H1 (cell line): ENCODE data around the gene TRAIP.

ENCODE experiments used
- CBX5 ChIP-seq: fragments of 300-800, 300-1000 bp; sonication (generic); IDR thresholded peaks from 2 replicates; pipeline ENCODE4 v1.7.1; 2016; ENCODE audit warnings: antibody characterized with exemption, low read length, low read depth
- CHD2 ChIP-seq: IDR thresholded peaks from 2 replicates; pipeline ENCODE4 v1.6.1; 2012; ENCODE audit warnings: low read length, improper control_type of control experiment
- CTCF ChIP-seq, 3 experiments: IDR thresholded peaks; 1 replicate in 2 of 3; 2 replicates in 1 of 3; pipeline versions ENCODE4 v1.5.1 to v1.6.1; 2011; ENCODE audit warnings: low read length in 3 of 3, mild to moderate bottlenecking in 3 of 3, inconsistent platforms in 2 of 3, low read depth in 1 of 3, moderate library complexity in 1 of 3; ENCODE audit not compliant: insufficient read depth in 1 of 3; ENCODE audit errors: control extremely low read depth in 1 of 3
- EP300 ChIP-seq, 2 experiments: IDR thresholded peaks; 1 replicate in 1 of 2; 2 replicates in 1 of 2; pipeline ENCODE4 v1.6.1; 2011 to 2012; ENCODE audit warnings: low read depth in 2 of 2, low read length in 2 of 2, mild to moderate bottlenecking in 2 of 2, borderline replicate concordance in 1 of 2, inconsistent platforms in 1 of 2, moderate library complexity in 1 of 2
- KDM5A ChIP-seq: fragments of 200-600 bp; IDR thresholded peaks from 2 replicates; pipeline ENCODE4 v1.7.1; 2012; ENCODE audit warnings: mild to moderate bottlenecking, low read length, inconsistent platforms, mixed read lengths
- MAX ChIP-seq: IDR thresholded peaks from 2 replicates; pipeline ENCODE4 v1.6.1; 2012; ENCODE audit warnings: inconsistent platforms
- POLR2A ChIP-seq, 2 experiments: IDR thresholded peaks; 1 replicate in 1 of 2; 2 replicates in 1 of 2; pipeline ENCODE4 v1.6.1; 2011; ENCODE audit warnings: low read depth in 2 of 2, low read length in 2 of 2, mild to moderate bottlenecking in 2 of 2; ENCODE audit errors: control extremely low read depth in 1 of 2
- POLR2AphosphoS5 ChIP-seq: IDR thresholded peaks from 2 replicates; pipeline ENCODE4 v1.6.1; 2011; ENCODE audit warnings: low read depth, low read length
- RFX5 ChIP-seq: IDR thresholded peaks from 2 replicates; pipeline ENCODE4 v1.6.1; 2011; ENCODE audit warnings: low read depth, low read length, improper control_type of control experiment, borderline replicate concordance
- SIN3A ChIP-seq, 2 experiments: IDR thresholded peaks in 1 of 2; conservative IDR thresholded peaks in 1 of 2; 2 replicates each; pipeline ENCODE4 v1.6.1; 2011 to 2012; ENCODE audit warnings: low read length in 2 of 2, improper control_type of control experiment in 1 of 2, low read depth in 1 of 2, mild to moderate bottlenecking in 1 of 2
- SP2 ChIP-seq: IDR thresholded peaks from 2 replicates; pipeline ENCODE4 v1.6.1; 2012; ENCODE audit warnings: mild to moderate bottlenecking, low read length, inconsistent platforms
- TBP ChIP-seq: IDR thresholded peaks from 2 replicates; pipeline ENCODE4 v1.6.1; 2011; ENCODE audit warnings: low read depth, low read length, improper control_type of control experiment
- TCF12 ChIP-seq: IDR thresholded peaks from 2 replicates; pipeline ENCODE4 v1.6.1; 2011; ENCODE audit warnings: low read depth, mild to moderate bottlenecking, low read length
- ZNF274 ChIP-seq: IDR thresholded peaks from 2 replicates; pipeline ENCODE4 v1.7.0; 2012; ENCODE audit warnings: low read length, borderline replicate concordance; ENCODE audit errors: extremely low read depth

DNA sequence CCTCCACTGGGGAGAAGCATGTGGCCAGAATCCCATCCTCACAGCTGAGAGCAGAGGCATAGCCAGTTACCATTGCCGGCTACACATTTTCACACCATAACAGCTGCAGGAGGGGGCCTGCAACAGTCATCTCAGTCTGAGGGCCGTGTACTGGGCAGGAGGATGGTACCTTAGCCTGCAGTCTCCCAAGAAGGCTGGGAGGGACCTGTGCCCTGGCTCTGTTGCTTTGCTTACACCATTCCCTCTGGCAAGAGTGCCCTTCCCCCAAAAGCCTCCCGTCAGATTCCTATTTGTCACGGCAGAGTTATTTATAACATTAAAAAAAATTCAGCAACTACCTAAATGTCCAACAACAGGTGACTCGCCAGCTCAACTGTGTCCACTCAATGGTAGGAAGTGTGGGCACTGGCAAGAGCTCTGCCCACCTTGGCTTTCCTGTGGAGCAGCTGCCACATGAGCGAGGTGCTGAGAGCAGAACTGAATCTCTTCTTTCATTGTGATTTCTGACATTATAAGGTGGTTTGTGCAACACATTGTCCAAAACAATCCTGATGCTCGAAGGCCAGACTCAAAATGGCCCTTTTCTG lies 8.9 kb upstream of the TRAIP start:
- no peak for TF ChIP-seq EP300 (IDR thresholded peaks at IDR 0.05; ENCODE audit: borderline replicate concordance in 1 of 2, low read depth in 2 of 2, low read length in 2 of 2)
- TF ChIP-seq POLR2A (IDR thresholded peaks at IDR 0.05; ENCODE audit: control extremely low read depth in 1 of 2, low read depth in 2 of 2, low read length in 2 of 2), result no peak
- TF ChIP-seq CTCF (IDR thresholded peaks at IDR 0.05; ENCODE audit: control extremely low read depth in 1 of 3, insufficient read depth in 1 of 3, low read depth in 1 of 3, low read length in 3 of 3), result no peak
- TF ChIP-seq CHD2, result no peak
- no peak for TF ChIP-seq MAX
- no peak for TF ChIP-seq POLR2AphosphoS5
- TF ChIP-seq CBX5, result no peak
- TF ChIP-seq SIN3A (conservative IDR thresholded peaks at IDR 0.05 in 1 of 2, IDR thresholded peaks at IDR 0.05 in 1 of 2; ENCODE audit: low read depth in 1 of 2, low read length in 2 of 2), result no peak
- TF ChIP-seq SP2, result no peak
- no peak for TF ChIP-seq TBP
- TF ChIP-seq ZNF274, result no peak
- TF ChIP-seq KDM5A, result no peak
- no peak for TF ChIP-seq TCF12
- no peak for TF ChIP-seq RFX5
